Right atrium auricular region (tissue), 2 donors: ENCODE measurements around the gene PDE6B. TPM values are rescaled to one million over a fixed set of nuclear protein-coding genes. Genes with fewer than 3 reads are reported as not detected.
A peak's percentile ranks its signal among the peaks of the same experiment; 100 is the strongest.

Experiments
- DNase-seq: peaks from one replicate; pipeline ENCODE4 v3.0.0-alpha.2; 2019; ENCODE audit warnings: low spot score
- H3K27ac ChIP-seq, 2 donors: fragments of 200-600 bp; sonication (generic); 1 replicate in 1 of 2; 2 replicates in 1 of 2; pipeline ENCODE4 v1.5.1; 2016 to 2019
- H3K27me3 ChIP-seq, 2 donors: fragments of 200-600 bp; sonication (generic); one replicate each; pipeline versions ENCODE4 v1.5.1 to v1.6.0; 2017 to 2019
- H3K36me3 ChIP-seq: fragments of 200-600 bp; sonication (generic); one replicate; pipeline ENCODE4 v1.5.1; 2016
- H3K4me1 ChIP-seq, 2 donors: fragments of 200-600 bp; sonication (generic); one replicate each; pipeline versions ENCODE4 v1.5.1 to v1.6.0; 2017 to 2019
- H3K4me3 ChIP-seq, 2 donors: fragments of 200-600 bp; sonication (generic); 1 replicate in 1 of 2; 2 replicates in 1 of 2; pipeline ENCODE4 v1.5.1; 2017 to 2019; ENCODE audit warnings: mild to moderate bottlenecking in 1 of 2, moderate library complexity in 1 of 2
- H3K9me3 ChIP-seq, 2 donors: fragments of 200-600 bp; sonication (generic); one replicate each; pipeline ENCODE4 v1.5.1; 2019
- total RNA-seq, 2 donors: library from RNA; depleted of rRNA; stranded (reverse); fragments of >200 nt; gene quantifications; one replicate each; pipeline ENCODE4 v1.1.0, GENCODE V29; 2016
- TF ChIP-seq, protein P1 (sequence below), 2 donors: fragments of 200-600 bp; sonication (generic); IDR thresholded peaks; one replicate each; pipeline ENCODE4 v1.5.1; 2019; ENCODE audit warnings: antibody characterized with exemption in 2 of 2

PDE6B gene
- total RNA-seq, 2 donors from 2014 or later, result 2.3 to 4.6 TPM

DNA sequence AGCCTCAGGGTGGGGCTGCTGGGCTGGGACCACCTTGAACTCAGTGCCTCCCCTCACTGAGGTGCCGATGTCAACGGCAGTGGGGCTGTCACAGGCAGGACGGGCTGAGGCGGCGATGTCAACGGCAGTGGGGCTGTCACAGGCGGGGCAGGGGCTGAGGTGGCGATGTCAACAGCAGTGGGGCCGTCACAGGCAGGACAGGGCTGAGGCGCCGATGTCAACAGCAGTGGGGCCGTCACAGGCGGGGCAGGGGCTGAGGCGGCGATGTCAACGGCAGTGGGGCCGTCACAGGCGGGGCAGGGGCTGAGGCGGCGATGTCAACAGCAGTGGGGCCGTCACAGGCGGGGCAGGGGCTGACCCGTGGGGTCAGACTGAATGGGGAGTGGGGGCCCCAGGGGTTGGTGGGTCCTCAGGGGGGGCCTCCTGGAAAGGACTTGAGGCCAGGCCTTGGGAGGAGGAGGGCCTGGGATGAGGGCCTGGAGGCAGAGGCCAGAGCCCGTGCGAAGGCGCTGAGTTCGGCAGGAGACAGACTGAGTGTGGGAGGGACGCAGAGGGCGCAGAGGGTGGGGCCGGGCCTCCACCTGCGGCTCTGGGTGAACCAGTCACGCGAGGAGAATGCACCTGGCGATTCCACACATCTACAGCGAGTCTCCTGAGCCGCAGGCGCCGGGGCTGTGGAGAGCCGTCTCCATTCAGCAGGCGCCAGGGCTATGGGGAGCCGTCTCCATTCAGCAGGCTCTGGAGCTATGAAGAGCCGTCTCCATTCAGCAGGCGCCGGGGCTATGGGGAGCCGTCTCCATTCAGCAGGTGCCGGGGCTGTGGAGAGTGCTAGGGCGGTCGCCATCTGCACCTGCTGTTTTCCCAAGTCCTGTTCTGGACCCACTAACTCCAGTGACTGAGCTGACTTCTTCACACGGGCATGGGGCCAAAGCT, 25.8 kb downstream of the PDE6B start:
- no peaks in the 10 kb centered on the region for H3K9me3 ChIP-seq
- H3K36me3 ChIP-seq, result no peaks in the 10 kb centered on the region
- H3K27me3 ChIP-seq, result no peaks in the 10 kb centered on the region
- no peak overlapping the region for H3K27ac ChIP-seq
- TF ChIP-seq, protein P1, sequence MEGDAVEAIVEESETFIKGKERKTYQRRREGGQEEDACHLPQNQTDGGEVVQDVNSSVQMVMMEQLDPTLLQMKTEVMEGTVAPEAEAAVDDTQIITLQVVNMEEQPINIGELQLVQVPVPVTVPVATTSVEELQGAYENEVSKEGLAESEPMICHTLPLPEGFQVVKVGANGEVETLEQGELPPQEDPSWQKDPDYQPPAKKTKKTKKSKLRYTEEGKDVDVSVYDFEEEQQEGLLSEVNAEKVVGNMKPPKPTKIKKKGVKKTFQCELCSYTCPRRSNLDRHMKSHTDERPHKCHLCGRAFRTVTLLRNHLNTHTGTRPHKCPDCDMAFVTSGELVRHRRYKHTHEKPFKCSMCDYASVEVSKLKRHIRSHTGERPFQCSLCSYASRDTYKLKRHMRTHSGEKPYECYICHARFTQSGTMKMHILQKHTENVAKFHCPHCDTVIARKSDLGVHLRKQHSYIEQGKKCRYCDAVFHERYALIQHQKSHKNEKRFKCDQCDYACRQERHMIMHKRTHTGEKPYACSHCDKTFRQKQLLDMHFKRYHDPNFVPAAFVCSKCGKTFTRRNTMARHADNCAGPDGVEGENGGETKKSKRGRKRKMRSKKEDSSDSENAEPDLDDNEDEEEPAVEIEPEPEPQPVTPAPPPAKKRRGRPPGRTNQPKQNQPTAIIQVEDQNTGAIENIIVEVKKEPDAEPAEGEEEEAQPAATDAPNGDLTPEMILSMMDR (IDR thresholded peaks at IDR 0.05), result no peak
- no peaks in the 10 kb centered on the region for H3K4me1 ChIP-seq
- peak overlapping the region in 1 of 2 donors; percentile 28 for H3K4me3 ChIP-seq
- no peak for DNase-seq

GRCh38 chr4:651884-652642, 26.7 kb downstream of the PDE6B start:
- no peak for DNase-seq
- Histone ChIP-seq H3K4me3 (no peak overlapping the region), H3K9me3 (no peaks in the 10 kb centered on the region), H3K27ac (no peak overlapping the region), H3K27me3 (no peaks in the 10 kb centered on the region), H3K36me3 (no peaks in the 10 kb centered on the region), H3K4me1 (no peaks in the 10 kb centered on the region)
- TF ChIP-seq, protein P1 (IDR thresholded peaks at IDR 0.05), result no peak

DNA sequence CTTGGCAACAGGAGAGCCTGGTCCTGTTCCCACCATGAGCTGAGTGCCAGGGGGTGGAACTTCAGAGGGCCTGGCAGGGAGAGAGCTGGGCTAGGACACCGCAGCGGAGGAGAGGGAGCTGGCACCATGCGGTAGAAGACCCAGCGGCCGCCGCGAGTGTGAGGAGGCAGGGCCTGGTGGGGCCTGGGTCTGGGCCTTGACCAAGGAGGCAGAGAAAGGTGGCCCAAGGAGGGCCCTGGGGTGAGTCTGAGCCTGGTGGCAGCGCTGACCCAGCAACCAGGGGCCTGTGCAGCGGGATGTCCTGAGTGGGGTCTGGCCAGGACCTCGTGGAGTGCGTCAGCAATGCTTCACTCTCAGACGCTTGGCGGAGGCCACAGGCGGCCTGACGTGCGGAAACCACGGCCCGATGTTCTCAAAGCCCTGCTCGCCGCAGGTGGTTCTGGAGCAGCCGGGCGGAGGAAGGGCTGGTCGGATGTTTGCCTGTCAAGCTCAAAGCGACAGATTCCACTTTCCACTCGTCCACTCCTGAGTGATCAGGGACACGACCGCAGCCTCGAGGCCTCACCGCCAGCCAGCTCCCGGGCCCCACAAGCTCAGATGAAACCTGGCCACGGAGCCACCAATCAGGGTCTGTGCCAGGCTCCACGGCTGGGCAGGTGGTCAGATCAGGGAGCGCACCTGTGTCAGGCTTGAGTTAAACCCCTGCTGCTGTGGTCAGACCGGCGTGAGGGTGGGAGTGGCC, 27.9 kb downstream of the PDE6B start:
- Histone ChIP-seq H3K9me3 (no peaks in the 10 kb centered on the region), H3K36me3 (no peaks in the 10 kb centered on the region), H3K4me1 (no peaks in the 10 kb centered on the region), H3K4me3 (no peak overlapping the region), H3K27me3 (no peaks in the 10 kb centered on the region), H3K27ac (no peak overlapping the region)
- TF ChIP-seq, protein P1 (IDR thresholded peaks at IDR 0.05), result no peak
- no peak for DNase-seq

- TF ChIP-seq, protein P1 (IDR thresholded peaks at IDR 0.05), result no peak
- Histone ChIP-seq H3K4me1 (no peaks in the 10 kb centered on the region), H3K36me3 (no peaks in the 10 kb centered on the region), H3K9me3 (no peaks in the 10 kb centered on the region), H3K27me3 (no peaks in the 10 kb centered on the region), H3K27ac (no peak overlapping the region), H3K4me3 (no peak overlapping the region)
- no peak for DNase-seq
Measured at GRCh38 chr4:653831-654502, 28.6 kb downstream of the PDE6B start.

GRCh38 chr4:654503-654845, 29.1 kb downstream of the PDE6B start:
- Histone ChIP-seq H3K4me3 (no peak overlapping the region), H3K4me1 (no peaks in the 10 kb centered on the region), H3K27ac (no peak overlapping the region), H3K9me3 (no peaks in the 10 kb centered on the region), H3K27me3 (no peaks in the 10 kb centered on the region), H3K36me3 (no peaks in the 10 kb centered on the region)
- TF ChIP-seq, protein P1 (IDR thresholded peaks at IDR 0.05), result no peak
- DNase-seq, result no peak
